ENCODE results near the gene NRROS. TPM values are rescaled to one million over a fixed set of nuclear protein-coding genes. Genes with fewer than 3 reads are reported as not detected.
A peak's percentile ranks its signal among the peaks of the same experiment; 100 is the strongest.

The NRROS gene
- total and polyA plus RNA-seq, 3 experiments from 2014 or later, result 3.5 to 17.0 (median 15.6) TPM

DNA sequence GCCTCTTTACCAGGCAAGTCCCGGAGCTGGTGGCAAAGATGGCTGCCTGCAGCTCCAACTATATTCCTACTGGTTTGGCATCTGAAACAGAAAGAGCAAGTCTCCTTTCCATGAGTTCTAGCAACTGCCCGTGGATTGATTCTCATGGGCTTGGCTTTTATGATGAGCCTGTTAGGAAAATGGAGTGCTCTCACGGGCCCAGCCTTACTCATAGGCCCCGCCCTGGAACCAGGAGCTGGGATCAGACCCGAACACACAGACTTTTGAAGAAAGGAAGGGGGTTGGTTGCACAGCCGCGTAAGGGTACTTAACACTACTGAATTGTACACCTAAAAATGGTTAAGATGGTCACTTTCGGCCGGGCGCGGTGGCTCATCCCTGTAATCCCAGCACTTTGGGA, 2.9 kb downstream of the NRROS start:
- Histone ChIP-seq H3K4me1 (ENCODE audit: insufficient read depth, low read length) (peaks cover 64% of the 10 kb centered on the region), H3K27ac (ENCODE audit: low read depth, low read length) (no peak overlapping the region), H3K27me3 (ENCODE audit: insufficient read depth, low read length, poor library complexity, severe bottlenecking) (no peaks in the 10 kb centered on the region), H3K36me3 (ENCODE audit: insufficient read depth, low read length) (no peaks in the 10 kb centered on the region), H3K4me3 (ENCODE audit: low read length) (no peak overlapping the region), H3K9me3 (ENCODE audit: low read length) (no peaks in the 10 kb centered on the region)
- peak in 1 of 5 donors; percentile 29 for DNase-seq
- Mint-ChIP-seq H3K27ac (peak overlapping the region; percentile 3 to 97 (median 90)), H3K9me3 (no peaks in the 10 kb centered on the region), H3K27me3 (no peaks in the 10 kb centered on the region), H3K4me3 (peak overlapping the region; percentile 71 to 98 (median 86)), H3K36me3 (peaks cover 0 to 30% (median 11%) of the 10 kb centered on the region in 3 donors), H3K4me1 (peaks cover 77 to 93% (median 91%) of the 10 kb centered on the region in 3 donors)
- POLR2A ChIA-PET, result no interaction called here
- CTCF ChIA-PET, result interaction anchor here (1.3 to 4.9 kb wide), 2 partner anchors 9 to 43 kb away, joined by 4 to 27 read pairs; no protein-coding TSS in a partner anchor

DNA sequence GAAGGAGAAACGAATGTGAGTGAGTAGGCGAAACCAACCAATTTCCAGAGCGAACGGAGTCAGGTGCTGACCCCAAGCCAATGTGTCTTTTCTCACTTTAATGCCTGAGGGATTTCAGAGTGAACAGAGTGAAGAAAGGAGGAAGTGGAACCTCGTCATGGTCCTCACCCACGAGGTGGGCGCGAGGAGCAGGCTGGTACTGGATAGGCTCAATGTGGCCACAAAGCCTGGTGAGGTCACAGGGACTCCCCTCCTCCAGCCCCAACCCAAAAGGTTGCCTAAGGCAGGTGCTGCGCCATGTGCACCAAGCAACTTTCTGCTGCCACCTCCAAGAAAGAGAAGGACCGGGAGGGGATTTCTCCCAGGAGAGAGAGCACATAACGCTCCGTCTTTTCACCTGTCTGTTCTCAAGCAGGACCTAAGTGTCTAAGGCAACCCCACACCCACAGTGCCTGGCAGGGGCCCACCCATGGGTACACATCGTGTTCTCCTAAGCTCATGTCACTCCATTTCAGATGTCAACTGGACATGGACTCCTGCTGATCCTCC, 3.8 kb downstream of the NRROS start:
- peak overlapping the region; percentile 6 for H3K27ac ChIP-seq (ENCODE audit: low read depth, low read length)
- H3K27ac Mint-ChIP-seq, result peak overlapping the region; percentile 48 to 97 (median 91)
- H3K36me3 ChIP-seq (ENCODE audit: insufficient read depth, low read length), result no peaks in the 10 kb centered on the region
- POLR2A ChIA-PET, result no interaction called here
- no peaks in the 10 kb centered on the region for H3K27me3 ChIP-seq (ENCODE audit: insufficient read depth, low read length, poor library complexity, severe bottlenecking)
- no peaks in the 10 kb centered on the region for H3K9me3 Mint-ChIP-seq
- peaks cover 64% of the 10 kb centered on the region for H3K4me1 ChIP-seq (ENCODE audit: insufficient read depth, low read length)
- peak overlapping the region; percentile 34 to 96 (median 84) for H3K4me3 Mint-ChIP-seq
- no peak overlapping the region for H3K4me3 ChIP-seq (ENCODE audit: low read length)
- DNase-seq, result peak; percentile 19 to 63 (median 29)
- no peaks in the 10 kb centered on the region for H3K9me3 ChIP-seq (ENCODE audit: low read length)
- CTCF ChIA-PET, result interaction anchor here (1.2 to 1.3 kb wide), 2 partner anchors 10 to 34 kb away, joined by 4 read pairs; no protein-coding TSS in a partner anchor
- no peaks in the 10 kb centered on the region for H3K27me3 Mint-ChIP-seq
- H3K36me3 Mint-ChIP-seq, result peaks cover 0 to 33% (median 11%) of the 10 kb centered on the region in 3 donors
- peaks cover 74 to 88% (median 86%) of the 10 kb centered on the region in 3 donors for H3K4me1 Mint-ChIP-seq

DNA sequence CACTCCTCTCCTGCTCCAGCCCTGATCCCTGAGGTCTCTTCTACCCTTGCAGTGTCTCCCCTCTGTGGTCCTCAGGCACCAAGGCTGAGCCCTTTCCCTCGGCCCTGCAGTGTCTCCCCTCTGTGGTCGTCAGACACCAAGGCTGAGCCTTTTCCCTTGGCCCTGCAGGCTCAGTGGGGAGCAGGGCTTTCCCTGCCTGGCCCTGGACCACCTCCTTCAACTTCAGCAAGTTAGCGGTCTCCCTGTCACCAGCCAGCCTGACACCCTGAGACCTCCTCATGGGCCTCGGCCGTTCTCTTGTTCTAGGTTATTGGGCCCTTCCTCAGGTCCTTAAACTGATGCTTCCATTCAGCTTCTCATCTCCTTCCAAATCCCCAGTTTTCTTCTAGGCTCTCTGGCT, 4.3 kb downstream of the NRROS start:
- peaks cover 0 to 36% (median 12%) of the 10 kb centered on the region in 3 donors for H3K36me3 Mint-ChIP-seq
- H3K4me3 Mint-ChIP-seq, result peak overlapping the region; percentile 7 to 86 (median 41)
- Histone ChIP-seq H3K4me3 (ENCODE audit: low read length) (no peak overlapping the region), H3K36me3 (ENCODE audit: insufficient read depth, low read length) (no peaks in the 10 kb centered on the region), H3K4me1 (ENCODE audit: insufficient read depth, low read length) (peaks cover 61% of the 10 kb centered on the region), H3K27me3 (ENCODE audit: insufficient read depth, low read length, poor library complexity, severe bottlenecking) (no peaks in the 10 kb centered on the region), H3K27ac (ENCODE audit: low read depth, low read length) (peak overlapping the region; percentile 6), H3K9me3 (ENCODE audit: low read length) (no peaks in the 10 kb centered on the region)
- peak overlapping the region; percentile 48 to 97 (median 91) for H3K27ac Mint-ChIP-seq
- ChIA-PET POLR2A (no interaction called here), CTCF (interaction anchor here (1.2 to 1.9 kb wide), 2 partner anchors 12 to 34 kb away, joined by 4 to 5 read pairs; no protein-coding TSS in a partner anchor)
- H3K9me3 Mint-ChIP-seq, result no peaks in the 10 kb centered on the region
- peak in 1 of 5 donors; percentile 29 for DNase-seq
- no peaks in the 10 kb centered on the region for H3K27me3 Mint-ChIP-seq
- H3K4me1 Mint-ChIP-seq, result peaks cover 73 to 88% (median 85%) of the 10 kb centered on the region in 3 donors

DNA sequence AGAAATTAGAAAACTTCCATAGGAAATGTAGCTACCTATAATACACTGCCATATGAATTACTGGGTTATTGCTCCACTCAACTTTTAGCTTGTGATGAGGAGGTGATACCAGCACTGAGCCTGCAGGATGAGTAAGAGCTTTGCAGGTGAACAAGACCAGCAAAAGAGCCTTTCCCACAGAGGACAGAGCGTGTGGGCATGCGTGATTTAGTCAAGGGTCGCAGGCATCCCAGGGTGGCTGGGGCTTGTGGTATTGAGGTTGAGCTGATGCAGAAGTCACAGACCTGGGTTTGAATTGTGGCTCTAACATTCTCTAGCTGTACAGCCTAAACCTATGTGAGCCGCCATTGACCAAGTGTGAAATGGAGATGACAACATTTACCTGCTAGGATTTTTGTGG, 5.6 kb downstream of the NRROS start:
- H3K27ac ChIP-seq (ENCODE audit: low read depth, low read length), result no peak overlapping the region
- H3K27me3 ChIP-seq (ENCODE audit: insufficient read depth, low read length, poor library complexity, severe bottlenecking), result no peaks in the 10 kb centered on the region
- peaks cover 53% of the 10 kb centered on the region for H3K4me1 ChIP-seq (ENCODE audit: insufficient read depth, low read length)
- no peaks in the 10 kb centered on the region for H3K36me3 ChIP-seq (ENCODE audit: insufficient read depth, low read length)
- Mint-ChIP-seq H3K4me3 (peak overlapping the region in 4 of 7 donors; percentile 45 to 63 (median 52)), H3K27ac (peak overlapping the region; percentile 26 to 94 (median 86)), H3K9me3 (no peaks in the 10 kb centered on the region), H3K4me1 (peaks cover 67 to 84% (median 81%) of the 10 kb centered on the region in 3 donors), H3K27me3 (no peaks in the 10 kb centered on the region), H3K36me3 (peaks cover 0 to 35% (median 13%) of the 10 kb centered on the region in 3 donors)
- H3K9me3 ChIP-seq (ENCODE audit: low read length), result no peaks in the 10 kb centered on the region
- no peak overlapping the region for H3K4me3 ChIP-seq (ENCODE audit: low read length)
- POLR2A ChIA-PET, result no interaction called here
- no peak for DNase-seq
- CTCF ChIA-PET, result interaction anchor here (1.0 to 1.9 kb wide), 4 partner anchors 13 to 49 kb away, joined by 3 to 6 read pairs (median 4); no protein-coding TSS in a partner anchor

DNA sequence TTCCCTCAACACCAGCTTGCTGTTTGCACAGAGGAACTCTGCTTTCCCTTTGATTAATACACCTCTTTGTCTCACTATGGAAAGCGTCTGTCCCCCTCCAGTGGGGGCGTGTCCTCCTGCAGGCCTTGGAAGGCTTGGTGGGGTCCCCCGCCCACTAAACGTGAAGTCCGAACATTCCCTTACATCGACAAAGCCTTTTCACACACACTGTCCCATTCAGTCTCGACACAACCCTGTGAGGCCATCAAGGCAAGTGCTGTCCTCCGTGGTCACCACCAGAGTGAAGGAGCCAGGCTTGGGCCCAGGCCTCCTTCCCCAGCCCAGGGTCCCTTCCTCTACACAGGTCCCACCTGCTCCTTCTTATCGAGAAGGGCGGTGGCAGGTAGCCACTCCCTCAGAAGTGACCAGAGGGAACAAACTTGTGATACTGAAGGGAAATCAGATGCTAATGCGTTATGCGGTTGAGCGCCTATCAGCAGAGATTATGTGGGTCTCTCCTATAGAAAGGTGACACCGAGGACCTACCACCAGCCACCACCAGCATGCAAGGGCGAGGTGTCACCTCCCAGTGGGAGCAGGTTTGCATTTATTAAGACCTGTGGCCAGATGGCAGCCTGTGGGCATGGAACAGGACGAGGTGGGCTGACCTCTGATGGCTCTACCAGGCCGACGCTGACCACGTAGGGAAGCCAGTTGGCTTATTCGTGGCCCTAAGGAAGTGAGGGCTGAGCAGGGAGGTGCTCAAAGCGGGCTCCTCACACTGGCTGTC, 6.6 kb downstream of the NRROS start:
- Histone ChIP-seq H3K36me3 (ENCODE audit: insufficient read depth, low read length) (no peaks in the 10 kb centered on the region), H3K4me1 (ENCODE audit: insufficient read depth, low read length) (peaks cover 52% of the 10 kb centered on the region), H3K9me3 (ENCODE audit: low read length) (no peaks in the 10 kb centered on the region), H3K4me3 (ENCODE audit: low read length) (no peak overlapping the region), H3K27me3 (ENCODE audit: insufficient read depth, low read length, poor library complexity, severe bottlenecking) (no peaks in the 10 kb centered on the region), H3K27ac (ENCODE audit: low read depth, low read length) (no peak overlapping the region)
- Mint-ChIP-seq H3K27me3 (no peaks in the 10 kb centered on the region), H3K4me3 (peak overlapping the region in 3 of 7 donors; percentile 2 to 45 (median 32)), H3K36me3 (peaks cover 0 to 36% (median 13%) of the 10 kb centered on the region in 3 donors), H3K9me3 (no peaks in the 10 kb centered on the region), H3K4me1 (peaks cover 64 to 82% (median 79%) of the 10 kb centered on the region in 3 donors), H3K27ac (peak overlapping the region in 7 of 8 donors; percentile 25 to 94 (median 80))
- ChIA-PET POLR2A (no interaction called here), CTCF (interaction anchor here (1.2 to 1.9 kb wide), 3 partner anchors 14 to 48 kb away, joined by 4 to 6 read pairs (median 5); no protein-coding TSS in a partner anchor)
- DNase-seq, result no peak

DNA sequence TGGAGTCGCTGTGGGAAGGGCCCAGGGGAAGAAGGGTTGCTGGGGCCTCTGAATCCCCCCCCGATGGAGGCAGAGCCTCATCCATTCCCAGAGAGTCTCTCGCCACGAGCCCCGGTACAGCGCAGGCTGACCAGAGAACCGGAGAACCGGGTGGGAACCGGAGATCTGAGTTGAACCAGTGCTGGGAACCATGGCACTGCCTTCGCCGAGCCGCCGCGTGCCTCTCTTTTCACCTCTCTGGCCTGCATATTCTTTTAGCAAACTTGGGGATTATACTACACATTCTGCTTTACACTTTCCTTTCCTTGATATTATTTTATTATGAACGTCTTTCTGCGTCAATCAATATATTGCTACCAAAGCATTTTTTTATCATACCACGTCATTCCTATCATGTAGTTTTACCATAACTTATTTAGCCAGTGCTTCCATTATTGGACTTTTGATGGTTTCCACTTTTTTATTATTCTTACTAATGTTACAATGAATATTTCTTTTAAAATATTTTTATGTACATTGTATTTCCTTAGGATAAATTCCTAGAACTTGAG, 7.2 kb downstream of the NRROS start:
- Histone ChIP-seq H3K36me3 (ENCODE audit: insufficient read depth, low read length) (no peaks in the 10 kb centered on the region), H3K4me1 (ENCODE audit: insufficient read depth, low read length) (peaks cover 52% of the 10 kb centered on the region), H3K4me3 (ENCODE audit: low read length) (no peak overlapping the region), H3K27me3 (ENCODE audit: insufficient read depth, low read length, poor library complexity, severe bottlenecking) (no peaks in the 10 kb centered on the region), H3K27ac (ENCODE audit: low read depth, low read length) (no peak overlapping the region), H3K9me3 (ENCODE audit: low read length) (no peaks in the 10 kb centered on the region)
- CTCF ChIA-PET, result no interaction called here
- POLR2A ChIA-PET, result no interaction called here
- Mint-ChIP-seq H3K4me1 (peaks cover 66 to 82% (median 79%) of the 10 kb centered on the region in 3 donors), H3K4me3 (no peak overlapping the region), H3K27ac (peak overlapping the region in 6 of 8 donors; percentile 42 to 91 (median 78)), H3K27me3 (no peaks in the 10 kb centered on the region), H3K9me3 (no peaks in the 10 kb centered on the region), H3K36me3 (peaks cover 0 to 38% (median 13%) of the 10 kb centered on the region in 3 donors)
- no peak for DNase-seq

DNA sequence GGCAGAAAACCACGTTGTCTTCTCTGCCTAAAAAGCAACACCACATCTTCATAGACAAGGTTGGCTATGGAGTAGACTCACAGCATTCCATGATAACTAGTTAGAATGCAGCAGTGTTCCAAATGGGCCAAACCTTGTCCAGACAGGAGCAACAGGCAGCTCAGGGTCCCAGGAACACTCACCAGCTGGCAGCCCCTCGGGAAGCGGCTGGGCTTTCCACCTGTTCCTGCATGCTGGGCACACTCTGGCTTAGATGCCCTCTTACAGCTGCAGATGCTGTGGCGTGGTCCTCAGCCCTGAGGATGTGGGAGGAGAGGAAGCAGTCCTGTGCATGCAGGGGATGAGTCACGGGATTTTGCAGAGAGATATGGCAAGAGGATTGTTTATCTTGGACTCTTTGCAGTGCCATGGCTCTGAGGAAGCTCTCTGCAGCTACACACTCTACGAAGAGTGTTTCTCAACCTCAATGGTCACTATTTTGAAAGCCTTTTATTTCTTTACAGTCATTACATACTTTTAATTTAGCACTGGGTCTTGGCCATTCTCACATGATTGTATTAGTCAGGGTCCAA, 11.3 kb downstream of the NRROS start:
- peaks cover 0 to 51% (median 11%) of the 10 kb centered on the region in 3 donors for H3K36me3 Mint-ChIP-seq
- no peaks in the 10 kb centered on the region for H3K9me3 ChIP-seq (ENCODE audit: low read length)
- H3K4me3 ChIP-seq (ENCODE audit: low read length), result no peak overlapping the region
- peaks cover 18% of the 10 kb centered on the region for H3K4me1 ChIP-seq (ENCODE audit: insufficient read depth, low read length)
- H3K27me3 ChIP-seq (ENCODE audit: insufficient read depth, low read length, poor library complexity, severe bottlenecking), result no peaks in the 10 kb centered on the region
- H3K36me3 ChIP-seq (ENCODE audit: insufficient read depth, low read length), result peaks cover 10% of the 10 kb centered on the region
- H3K27ac ChIP-seq (ENCODE audit: low read depth, low read length), result no peak overlapping the region
- ChIA-PET POLR2A (interaction anchor here (0.7 kb wide), 1 partner anchor 11 kb away, joined by 3 read pairs; the partner anchor contains the start of gene NRROS), CTCF (no interaction called here)
- H3K9me3 Mint-ChIP-seq, result no peaks in the 10 kb centered on the region
- no peaks in the 10 kb centered on the region for H3K27me3 Mint-ChIP-seq
- peak overlapping the region in 5 of 8 donors; percentile 23 to 94 (median 81) for H3K27ac Mint-ChIP-seq
- peaks cover 40 to 60% (median 58%) of the 10 kb centered on the region in 3 donors for H3K4me1 Mint-ChIP-seq
- H3K4me3 Mint-ChIP-seq, result no peak overlapping the region
- DNase-seq, result no peak

Data from CD8-positive, alpha-beta memory T cell (primary cell).